ENCODE results near the gene NEK2. TPM values are rescaled to one million over a fixed set of nuclear protein-coding genes. Genes with fewer than 3 reads are reported as not detected.

The NEK2 gene
- total RNA-seq, 1 donor from 2014 or later = 27.1 TPM

- no peak for DNase-seq (ENCODE audit: low read depth, low spot score)
- Mint-ChIP-seq H3K4me3 (no peak overlapping the region), H3K9me3 (no peaks in the 10 kb centered on the region), H3K36me3 (ENCODE audit: low read depth) (no peaks in the 10 kb centered on the region), H3K4me1 (no peaks in the 10 kb centered on the region), H3K27me3 (ENCODE audit: low read depth) (no peaks in the 10 kb centered on the region), H3K27ac (ENCODE audit: unreplicated experiment) (no peak overlapping the region)
- TF ChIP-seq CTCF (conservative IDR thresholded peaks at IDR 0.05) = no peak
These were observed 55.3 kb downstream of the NEK2 start for GRCh38 chr1:211620097-211620496.

GRCh38 chr1:211619033-211619996 is 56.1 kb downstream of the NEK2 start:
- Mint-ChIP-seq H3K4me1 (no peaks in the 10 kb centered on the region), H3K27me3 (ENCODE audit: low read depth) (no peaks in the 10 kb centered on the region), H3K27ac (ENCODE audit: unreplicated experiment) (peak overlapping the region; percentile 6), H3K4me3 (no peak overlapping the region), H3K36me3 (ENCODE audit: low read depth) (no peaks in the 10 kb centered on the region), H3K9me3 (no peaks in the 10 kb centered on the region)
- no peak for TF ChIP-seq CTCF (conservative IDR thresholded peaks at IDR 0.05)
- no peak for DNase-seq (ENCODE audit: low read depth, low spot score)

GRCh38 chr1:211616965-211617297 is 58.5 kb downstream of the NEK2 start:
- no peak for DNase-seq (ENCODE audit: low read depth, low spot score)
- no peak overlapping the region for H3K4me3 Mint-ChIP-seq
- TF ChIP-seq CTCF (conservative IDR thresholded peaks at IDR 0.05) = no peak
- H3K27me3 Mint-ChIP-seq (ENCODE audit: low read depth) = no peaks in the 10 kb centered on the region
- H3K27ac Mint-ChIP-seq (ENCODE audit: unreplicated experiment) = no peak overlapping the region
- no peaks in the 10 kb centered on the region for H3K9me3 Mint-ChIP-seq
- peaks cover 6% of the 10 kb centered on the region for H3K4me1 Mint-ChIP-seq
- no peaks in the 10 kb centered on the region for H3K36me3 Mint-ChIP-seq (ENCODE audit: low read depth)

GRCh38 chr1:211616231-211616964 is 59.0 kb downstream of the NEK2 start:
- DNase-seq (ENCODE audit: low read depth, low spot score) = no peak
- H3K27ac Mint-ChIP-seq (ENCODE audit: unreplicated experiment) = no peak overlapping the region
- H3K4me1 Mint-ChIP-seq = peaks cover 6% of the 10 kb centered on the region
- no peak overlapping the region for H3K4me3 Mint-ChIP-seq
- no peaks in the 10 kb centered on the region for H3K36me3 Mint-ChIP-seq (ENCODE audit: low read depth)
- TF ChIP-seq CTCF (conservative IDR thresholded peaks at IDR 0.05) = no peak
- H3K27me3 Mint-ChIP-seq (ENCODE audit: low read depth) = no peaks in the 10 kb centered on the region
- no peaks in the 10 kb centered on the region for H3K9me3 Mint-ChIP-seq

- Mint-ChIP-seq H3K4me3 (no peak overlapping the region), H3K27me3 (ENCODE audit: low read depth) (no peaks in the 10 kb centered on the region), H3K4me1 (peaks cover 9% of the 10 kb centered on the region), H3K9me3 (no peaks in the 10 kb centered on the region), H3K27ac (ENCODE audit: unreplicated experiment) (no peak overlapping the region), H3K36me3 (ENCODE audit: low read depth) (no peaks in the 10 kb centered on the region)
- DNase-seq (ENCODE audit: low read depth, low spot score) = no peak
- TF ChIP-seq CTCF (conservative IDR thresholded peaks at IDR 0.05) = no peak
These were observed 60.8 kb downstream of the NEK2 start for GRCh38 chr1:211614615-211615014.
